Skeletal muscle cell (primary cell): ENCODE results near the gene ADH5.
"Not testable (repeated sequence)": the region's sequence is repeated elsewhere in the genome, so short reads cannot be mapped to it uniquely, and the experiment has no call there.

Experiments used
- DNase-seq: peaks from one replicate; pipeline ENCODE4 v3.0.0-alpha.2; 2010; ENCODE audit warnings: low read depth
- H3K4me3 ChIP-seq: 2 replicates; pipeline ENCODE4 v1.5.1; 2011; ENCODE audit warnings: low read depth, mild to moderate bottlenecking, control low read depth, low read length, moderate library complexity

ADH5 gene

GRCh38 chr4:99088481-99089365 lies at the start of gene ADH5:
ADH5 (minus strand) TSS chr4:99088788; CDS start chr4:99088700, 88 bp downstream.
- H3K4me3 ChIP-seq: peak within 1 kb of the TSS; percentile 94
- peak; percentile 58 for DNase-seq

GRCh38 chr4:99136329-99136728 lies 47.7 kb upstream of the ADH5 start:
- DNase-seq: no peak
- H3K4me3 ChIP-seq: no peak overlapping the region

GRCh38 chr4:99135541-99136162 lies 47.1 kb upstream of the ADH5 start:
- H3K4me3 ChIP-seq: no peak overlapping the region
- DNase-seq: no peak

GRCh38 chr4:99134586-99134985 lies 46.0 kb upstream of the ADH5 start:
- no peak overlapping the region for H3K4me3 ChIP-seq
- no peak for DNase-seq

- DNase-seq: no peak
- no peak overlapping the region for H3K4me3 ChIP-seq
These were observed 42.8 kb upstream of the ADH5 start for GRCh38 chr4:99131378-99131777.

- H3K4me3 ChIP-seq: no peak overlapping the region
- DNase-seq: no peak
These were observed 37.8 kb upstream of the ADH5 start for GRCh38 chr4:99126376-99126775.

GRCh38 chr4:99121008-99121407 lies 32.4 kb upstream of the ADH5 start:
- DNase-seq: no peak
- H3K4me3 ChIP-seq: no peak overlapping the region

- H3K4me3 ChIP-seq: no peak overlapping the region
- DNase-seq: no peak
These were observed 31.9 kb upstream of the ADH5 start for GRCh38 chr4:99120501-99120900.

- no peak for DNase-seq
- H3K4me3 ChIP-seq: no peak overlapping the region
These were observed 29.5 kb upstream of the ADH5 start for GRCh38 chr4:99117876-99118693.

GRCh38 chr4:99117122-99117841 lies 28.7 kb upstream of the ADH5 start:
- not testable (repeated sequence) for H3K4me3 ChIP-seq, DNase-seq

GRCh38 chr4:99109286-99109685 lies 20.7 kb upstream of the ADH5 start:
- not testable (repeated sequence) for H3K4me3 ChIP-seq, DNase-seq

- no peak for DNase-seq
- no peak overlapping the region for H3K4me3 ChIP-seq
These were observed 15.6 kb upstream of the ADH5 start for GRCh38 chr4:99104153-99104552.

GRCh38 chr4:99103166-99103565 lies 14.6 kb upstream of the ADH5 start:
- H3K4me3 ChIP-seq: no peak overlapping the region
- no peak for DNase-seq

GRCh38 chr4:99102634-99103033 lies 14.0 kb upstream of the ADH5 start:
- DNase-seq: no peak
- no peak overlapping the region for H3K4me3 ChIP-seq

GRCh38 chr4:99100876-99101275 lies 12.3 kb upstream of the ADH5 start:
- DNase-seq: no peak
- H3K4me3 ChIP-seq: no peak overlapping the region

- H3K4me3 ChIP-seq, DNase-seq: not testable (repeated sequence)
These were observed 11.2 kb upstream of the ADH5 start for GRCh38 chr4:99099814-99100213.

GRCh38 chr4:99099311-99099710 lies 10.7 kb upstream of the ADH5 start:
- no peak overlapping the region for H3K4me3 ChIP-seq
- no peak for DNase-seq

- DNase-seq, H3K4me3 ChIP-seq: not testable (repeated sequence)
These were observed 3.3 kb upstream of the ADH5 start for GRCh38 chr4:99091841-99092240.

GRCh38 chr4:99091216-99091575 lies 2.6 kb upstream of the ADH5 start:
- DNase-seq: no peak
- H3K4me3 ChIP-seq: no peak overlapping the region
